Epithelial cell of proximal tubule (primary cell): ENCODE data around the gene RNFT2. TPM values are rescaled to one million over a fixed set of nuclear protein-coding genes. Genes with fewer than 3 reads are reported as not detected.
A peak's percentile ranks its signal among the peaks of the same experiment; 100 is the strongest.

Source experiments
- DNase-seq: peaks from one replicate; pipeline ENCODE4 v3.0.0-alpha.2; 2011; ENCODE audit warnings: low read depth
- H3K4me3 ChIP-seq: 2 replicates; pipeline ENCODE4 v1.5.1; 2011; ENCODE audit warnings: low read depth, mild to moderate bottlenecking, low read length
- CTCF ChIP-seq: conservative IDR thresholded peaks from 2 replicates; pipeline ENCODE4 v1.5.1; 2012; ENCODE audit warnings: low read depth, mild to moderate bottlenecking, low read length
- total RNA-seq: library from RNA; depleted of rRNA; stranded (reverse); fragments of >200 nt; gene quantifications from 2 replicates; pipeline ENCODE4 v1.2.3, GENCODE V29; 2015

RNFT2 gene
- total RNA-seq, 1 donor from 2014 or later = 4.3 TPM

GRCh38 chr12:116761499-116761898 is 23.4 kb downstream of the RNFT2 start:
- no peak for DNase-seq
- TF ChIP-seq CTCF = no peak
- H3K4me3 ChIP-seq = no peak overlapping the region

- DNase-seq = peak; percentile 43
- no peak for TF ChIP-seq CTCF
- H3K4me3 ChIP-seq = no peak overlapping the region
These were observed 27.2 kb downstream of the RNFT2 start for GRCh38 chr12:116765271-116765670.

- DNase-seq = no peak
- no peak overlapping the region for H3K4me3 ChIP-seq
- no peak for TF ChIP-seq CTCF
These were observed 28.2 kb downstream of the RNFT2 start for GRCh38 chr12:116766285-116766684.

GRCh38 chr12:116766746-116767145 is 28.6 kb downstream of the RNFT2 start:
- TF ChIP-seq CTCF = no peak
- no peak overlapping the region for H3K4me3 ChIP-seq
- DNase-seq = no peak

GRCh38 chr12:116771651-116772050 is 33.5 kb downstream of the RNFT2 start:
- H3K4me3 ChIP-seq = no peak overlapping the region
- TF ChIP-seq CTCF = no peak
- no peak for DNase-seq

GRCh38 chr12:116773276-116773731 is 35.2 kb downstream of the RNFT2 start:
- TF ChIP-seq CTCF = peak; percentile 36
- no peak for DNase-seq
- H3K4me3 ChIP-seq = no peak overlapping the region

GRCh38 chr12:116774020-116774419 is 35.9 kb downstream of the RNFT2 start:
- H3K4me3 ChIP-seq = no peak overlapping the region
- TF ChIP-seq CTCF = no peak
- DNase-seq = no peak
